Gastrocnemius medialis (tissue), 4 donors: ENCODE measurements around the gene SLC18A3.

ENCODE experiments used
- CTCF ChIP-seq, 5 experiments: fragments of 450-650 bp in 3 of 5; fragments of 200-600 bp in 2 of 5; sonication (generic) in 2 of 5; IDR thresholded peaks in 4 of 5; conservative IDR thresholded peaks in 1 of 5; 1 replicate in 4 of 5; 2 replicates in 1 of 5; pipeline ENCODE4 v1.5.1; 2016 to 2019; ENCODE audit warnings: antibody characterized with exemption in 5 of 5, mild to moderate bottlenecking in 3 of 5, moderate library complexity in 3 of 5
- POLR2A ChIP-seq, 2 donors: fragments of 450-650 bp; IDR thresholded peaks; one replicate each; pipeline ENCODE4 v1.6.1; 2017; ENCODE audit warnings: antibody characterized with exemption in 2 of 2, mild to moderate bottlenecking in 2 of 2, moderate library complexity in 2 of 2

- TF ChIP-seq POLR2A (IDR thresholded peaks at IDR 0.05) (no peak), CTCF (IDR thresholded peaks at IDR 0.05 in 4 of 5, conservative IDR thresholded peaks at IDR 0.05 in 1 of 5) (no peak)
These were observed 1.9 kb downstream of the SLC18A3 start for GRCh38 chr10:49611816-49612512.
